ENCODE results near the gene FOXJ2. TPM values are rescaled to one million over a fixed set of nuclear protein-coding genes. Genes with fewer than 3 reads are reported as not detected.

FOXJ2 gene
- total and polyA plus RNA-seq, 2 of the 4 experiments (the other 2 are of a cell fraction), result 3.0 to 8.4 TPM

DNA sequence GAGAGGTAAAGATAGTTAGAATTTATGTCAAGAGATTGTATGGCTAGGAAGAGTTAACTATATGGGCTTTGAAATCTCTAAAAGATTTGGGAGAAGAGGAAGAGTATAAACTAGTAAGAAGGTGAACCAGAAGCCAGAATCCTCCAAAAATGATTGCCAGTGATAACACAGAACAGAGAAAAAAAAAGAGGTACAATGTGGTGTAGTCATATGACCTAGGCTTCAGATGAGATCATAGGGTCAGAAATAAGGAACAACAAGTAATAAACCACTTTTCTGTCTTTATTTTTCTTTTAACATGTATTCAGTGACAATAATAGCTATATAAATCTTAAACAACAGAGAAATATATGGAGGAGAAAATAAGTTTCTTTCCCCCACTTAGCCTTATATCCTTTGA is 47.6 kb downstream of the FOXJ2 start:
- DNase-seq, result no peak
- Histone ChIP-seq H3K79me1 (ENCODE audit: low read depth in 1 of 2, low read length in 2 of 2) (peaks cover 12 to 28% of the 10 kb centered on the region in 2 experiments; a peak in 3 of 4 replicates), H4K5ac (ENCODE audit: low read depth, low read length) (no peak overlapping the region), H3K27me3 (ENCODE audit: control insufficient read depth, insufficient read depth, low read length) (no peaks in the 10 kb centered on the region), H3K9ac (ENCODE audit: low read depth, low read length) (no peak overlapping the region), H3K9me1 (ENCODE audit: insufficient read depth, low read length) (no peaks in the 10 kb centered on the region; the same call in 1 of the 2 replicates), H3K14ac (replicated peaks; ENCODE audit: low read depth, low read length) (no peak overlapping the region), H3K23ac (ENCODE audit: low read depth, low read length) (no peak overlapping the region), H3K4me2 (ENCODE audit: low read depth, low read length) (no peak overlapping the region), H2AK9ac (replicated peaks; ENCODE audit: low read depth, low read length, poor library complexity) (no peak overlapping the region), H2BK20ac (ENCODE audit: low read depth, low read length) (no peak overlapping the region), H4K20me1 (ENCODE audit: insufficient read depth, low read length) (0 out of 2 replicates have a peak, but pooled peaks cover 6% of the 10 kb centered on the region), H2AK5ac (ENCODE audit: low read depth, low read length) (no peak overlapping the region), H4K91ac (ENCODE audit: insufficient read depth, low read depth, low read length) (no peak overlapping the region), H4K8ac (ENCODE audit: low read depth in 2 of 2, low read length in 2 of 2) (no peak overlapping the region), H2BK120ac (ENCODE audit: low read depth, low read length) (no peak overlapping the region), H3K4me1 (ENCODE audit: control insufficient read depth, insufficient read depth, low read length) (peaks cover 4% of the 10 kb centered on the region), H3K4ac (ENCODE audit: low read depth, low read length) (no peak overlapping the region), H3K4me3 (ENCODE audit: insufficient read depth, low read depth, low read length) (no peak overlapping the region), H2BK5ac (ENCODE audit: low read depth, low read length, poor library complexity, severe bottlenecking) (no peak overlapping the region), H3K18ac (ENCODE audit: low read depth, low read length) (no peak overlapping the region), H3K27ac (ENCODE audit: insufficient read depth, low read length) (no peak overlapping the region), H2BK15ac (ENCODE audit: low read depth, low read length) (no peak overlapping the region), H3K36me3 (ENCODE audit: control insufficient read depth, insufficient read depth, low read length) (no peaks in the 10 kb centered on the region), H2AFZ (replicated peaks; ENCODE audit: low read length, poor library complexity) (no peak overlapping the region), H3K9me3 (ENCODE audit: control insufficient read depth, insufficient read depth, low read length) (no peaks in the 10 kb centered on the region), H3K56ac (ENCODE audit: extremely low read depth, insufficient read depth, low read length) (no peak overlapping the region)
- no TSS peak for BruUV-seq (replicated peaks)
- intact Hi-C loops (cut with micrococcal nuclease) (no loop called here), in situ Hi-C loops (cut with MboI; ENCODE audit: low sequenced_read_pairs) (no loop called here), dilution Hi-C loops (cut with HindIII; ENCODE audit: low sequenced_read_pairs, unreplicated experiment) (no loop called here)
- ChIA-PET CTCF (interaction anchor here (0.6 kb wide), 1 partner anchor 24 kb away, joined by 3 read pairs; no protein-coding TSS in a partner anchor), POLR2A (ENCODE audit: unreplicated experiment) (no interaction called here)
- no peak for TF ChIP-seq MXI1 (IDR thresholded peaks at IDR 0.05; ENCODE audit: borderline replicate concordance, low read depth, low read length)
- no peak for TF ChIP-seq CEBPB (IDR thresholded peaks at IDR 0.05; ENCODE audit: low read depth, low read length)
- TF ChIP-seq RCOR1 (IDR thresholded peaks at IDR 0.05; ENCODE audit: insufficient replicate concordance, low read length), result no peak
- TF ChIP-seq CHD1 (IDR thresholded peaks at IDR 0.05; ENCODE audit: low read depth, low read length), result no peak
- TF ChIP-seq, protein P1, sequence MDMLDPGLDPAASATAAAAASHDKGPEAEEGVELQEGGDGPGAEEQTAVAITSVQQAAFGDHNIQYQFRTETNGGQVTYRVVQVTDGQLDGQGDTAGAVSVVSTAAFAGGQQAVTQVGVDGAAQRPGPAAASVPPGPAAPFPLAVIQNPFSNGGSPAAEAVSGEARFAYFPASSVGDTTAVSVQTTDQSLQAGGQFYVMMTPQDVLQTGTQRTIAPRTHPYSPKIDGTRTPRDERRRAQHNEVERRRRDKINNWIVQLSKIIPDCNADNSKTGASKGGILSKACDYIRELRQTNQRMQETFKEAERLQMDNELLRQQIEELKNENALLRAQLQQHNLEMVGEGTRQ (IDR thresholded peaks at IDR 0.05; ENCODE audit: low read depth, low read length), result no peak
- TF ChIP-seq RFX5 (IDR thresholded peaks at IDR 0.05; ENCODE audit: low read depth, low read length), result no peak
- TF ChIP-seq, protein P2, sequence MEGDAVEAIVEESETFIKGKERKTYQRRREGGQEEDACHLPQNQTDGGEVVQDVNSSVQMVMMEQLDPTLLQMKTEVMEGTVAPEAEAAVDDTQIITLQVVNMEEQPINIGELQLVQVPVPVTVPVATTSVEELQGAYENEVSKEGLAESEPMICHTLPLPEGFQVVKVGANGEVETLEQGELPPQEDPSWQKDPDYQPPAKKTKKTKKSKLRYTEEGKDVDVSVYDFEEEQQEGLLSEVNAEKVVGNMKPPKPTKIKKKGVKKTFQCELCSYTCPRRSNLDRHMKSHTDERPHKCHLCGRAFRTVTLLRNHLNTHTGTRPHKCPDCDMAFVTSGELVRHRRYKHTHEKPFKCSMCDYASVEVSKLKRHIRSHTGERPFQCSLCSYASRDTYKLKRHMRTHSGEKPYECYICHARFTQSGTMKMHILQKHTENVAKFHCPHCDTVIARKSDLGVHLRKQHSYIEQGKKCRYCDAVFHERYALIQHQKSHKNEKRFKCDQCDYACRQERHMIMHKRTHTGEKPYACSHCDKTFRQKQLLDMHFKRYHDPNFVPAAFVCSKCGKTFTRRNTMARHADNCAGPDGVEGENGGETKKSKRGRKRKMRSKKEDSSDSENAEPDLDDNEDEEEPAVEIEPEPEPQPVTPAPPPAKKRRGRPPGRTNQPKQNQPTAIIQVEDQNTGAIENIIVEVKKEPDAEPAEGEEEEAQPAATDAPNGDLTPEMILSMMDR (conservative IDR thresholded peaks at IDR 0.05; ENCODE audit: low read depth, low read length), result no peak
- TF ChIP-seq SMC3 (IDR thresholded peaks at IDR 0.05; ENCODE audit: low read depth, low read length), result no peak
- no peak for TF ChIP-seq MAFK (IDR thresholded peaks at IDR 0.05; ENCODE audit: low read depth, low read length)
- TF ChIP-seq, protein P3, sequence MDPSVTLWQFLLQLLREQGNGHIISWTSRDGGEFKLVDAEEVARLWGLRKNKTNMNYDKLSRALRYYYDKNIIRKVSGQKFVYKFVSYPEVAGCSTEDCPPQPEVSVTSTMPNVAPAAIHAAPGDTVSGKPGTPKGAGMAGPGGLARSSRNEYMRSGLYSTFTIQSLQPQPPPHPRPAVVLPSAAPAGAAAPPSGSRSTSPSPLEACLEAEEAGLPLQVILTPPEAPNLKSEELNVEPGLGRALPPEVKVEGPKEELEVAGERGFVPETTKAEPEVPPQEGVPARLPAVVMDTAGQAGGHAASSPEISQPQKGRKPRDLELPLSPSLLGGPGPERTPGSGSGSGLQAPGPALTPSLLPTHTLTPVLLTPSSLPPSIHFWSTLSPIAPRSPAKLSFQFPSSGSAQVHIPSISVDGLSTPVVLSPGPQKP (IDR thresholded peaks at IDR 0.05; ENCODE audit: borderline replicate concordance, low read depth, low read length), result no peak
- no peak for TF ChIP-seq MAZ (IDR thresholded peaks at IDR 0.05; ENCODE audit: borderline replicate concordance, low read depth, low read length)
- ATAC-seq (ENCODE audit: low read depth), result no peak

Measured in IMR-90 (cell line).